Upper lobe of left lung (tissue), 6 donors: ENCODE results near the gene ACCS. TPM values are rescaled to one million over a fixed set of nuclear protein-coding genes. Genes with fewer than 3 reads are reported as not detected.

Source experiments
- ATAC-seq, 2 donors: fragments of 200-7000 bp; cut with Tn5 transposase; one replicate each; pipeline ENCODE4 v1.9.1; 2022; ENCODE audit warnings: mild to moderate bottlenecking in 2 of 2, moderate library complexity in 2 of 2; ENCODE audit not compliant: low FRiP score in 2 of 2
- DNase-seq, 2 donors: peaks; one replicate each; pipeline ENCODE4 v3.0.0-alpha.2; 2019 to 2020
- H3K27ac ChIP-seq, 4 donors: fragments of 200-600 bp; sonication (generic); one replicate each; pipeline ENCODE4 v1.5.1; 2016 to 2019
- H3K27me3 ChIP-seq, 4 donors: fragments of 200-600 bp; sonication (generic); one replicate each; pipeline ENCODE4 v1.5.1; 2017 to 2019
- H3K36me3 ChIP-seq, 4 donors: fragments of 200-600 bp; sonication (generic); one replicate each; pipeline ENCODE4 v1.5.1; 2016 to 2019
- H3K4me1 ChIP-seq, 4 donors: fragments of 200-600 bp; sonication (generic); one replicate each; pipeline ENCODE4 v1.5.1; 2018 to 2019
- H3K4me3 ChIP-seq, 4 donors: fragments of 200-600 bp; sonication (generic); one replicate each; pipeline ENCODE4 v1.5.1; 2017 to 2019; ENCODE audit warnings: mild to moderate bottlenecking in 2 of 4, moderate library complexity in 1 of 4
- H3K9me3 ChIP-seq, 4 donors: fragments of 200-600 bp; sonication (generic); one replicate each; pipeline ENCODE4 v1.5.1; 2018 to 2019
- CTCF ChIP-seq, 6 experiments: fragments of 450-650 bp in 4 of 6; fragments of 200-600 bp in 2 of 6; sonication (generic) in 2 of 6; IDR thresholded peaks; one replicate each; pipeline ENCODE4 v1.5.1; 2016 to 2019; ENCODE audit warnings: antibody characterized with exemption in 6 of 6
- EP300 ChIP-seq, 4 donors: sonication (generic); formaldehyde crosslinking; IDR thresholded peaks; one replicate each; pipeline ENCODE4 v1.5.1; 2017; ENCODE audit warnings: antibody characterized with exemption in 4 of 4, control low read depth in 2 of 4
- POLR2A ChIP-seq, 4 donors: fragments of 450-650 bp; IDR thresholded peaks; one replicate each; pipeline ENCODE4 v1.5.1; 2016 to 2017; ENCODE audit warnings: antibody characterized with exemption in 4 of 4, mild to moderate bottlenecking in 2 of 4
- POLR2AphosphoS5 ChIP-seq, 2 donors: sonication (generic); formaldehyde crosslinking; IDR thresholded peaks; one replicate each; pipeline ENCODE4 v1.5.1; 2017; ENCODE audit warnings: antibody characterized with exemption in 2 of 2
- WGBS, 2 donors: methylation state at CpG; one replicate each; pipeline ENCODE4 v1.1.5; 2017 to 2018; 5-methylcytosine and 5-hydroxymethylcytosine counted together
- total RNA-seq, 6 donors: library from RNA; depleted of rRNA in 4 of 6; stranded (reverse); fragments of >200 nt in 4 of 6; gene quantifications; one replicate each; pipeline versions ENCODE4 v1.1.0 to v1.2.1, GENCODE V29; 2016 to 2021
- donor health status: DM: no; HTN: no; CAD: no; lungs with moderate emphysema.
- donor health status: DM: no; HTN: yes; CAD: no; lungs with severe emphysema.

The ACCS gene
- total RNA-seq, 6 donors from 2014 or later: 15.4 to 120 (median 34.0) TPM

GRCh38 chr11:44088871-44089270 lies 22.8 kb downstream of the ACCS start:
- 85 to 90% methylated on average over 4 of the region's 4 CpGs for WGBS, 2 donors
- Histone ChIP-seq H3K27ac (no peak overlapping the region), H3K9me3 (no peaks in the 10 kb centered on the region), H3K4me1 (peaks cover 0 to 5% (median 2%) of the 10 kb centered on the region in 4 donors), H3K27me3 (no peaks in the 10 kb centered on the region), H3K4me3 (no peak overlapping the region), H3K36me3 (peaks cover 0 to 2% (median 0%) of the 10 kb centered on the region in 4 donors)
- DNase-seq (no peak), ATAC-seq (no peak)
- no peak for TF ChIP-seq CTCF (IDR thresholded peaks at IDR 0.05)
- TF ChIP-seq POLR2A (IDR thresholded peaks at IDR 0.05): no peak
- no peak for TF ChIP-seq EP300 (IDR thresholded peaks at IDR 0.05)
- TF ChIP-seq POLR2AphosphoS5 (IDR thresholded peaks at IDR 0.05): no peak

DNA sequence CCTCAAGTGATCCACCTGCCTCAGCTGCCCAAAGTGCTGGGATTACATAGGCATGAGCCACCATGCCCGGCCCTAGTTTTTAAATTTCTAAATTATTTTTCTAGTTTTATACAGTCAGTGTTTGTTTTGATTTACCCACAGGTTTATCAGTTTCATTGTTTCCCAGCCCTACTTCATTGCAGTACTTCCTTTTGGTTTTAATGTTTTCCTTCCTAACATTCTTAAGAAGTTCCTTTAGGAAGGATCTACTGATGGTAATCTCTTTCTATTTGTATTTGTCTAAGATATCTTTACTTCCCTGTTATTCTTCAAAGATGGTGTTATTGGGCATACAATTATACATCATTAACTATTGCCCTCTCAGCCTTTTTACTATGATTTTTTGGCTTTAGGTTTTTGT lies 24.5 kb downstream of the ACCS start:
- DNase-seq (no peak), ATAC-seq (no peak)
- no peak overlapping the region for H3K4me3 ChIP-seq
- H3K36me3 ChIP-seq: no peaks in the 10 kb centered on the region
- 61 to 71% methylated on average over 1 of the region's 1 CpG for WGBS, 2 donors
- no peak overlapping the region for H3K27ac ChIP-seq
- H3K9me3 ChIP-seq: no peaks in the 10 kb centered on the region
- H3K27me3 ChIP-seq: no peaks in the 10 kb centered on the region
- peaks cover 0 to 19% (median 12%) of the 10 kb centered on the region in 4 donors for H3K4me1 ChIP-seq
- TF ChIP-seq CTCF (IDR thresholded peaks at IDR 0.05) (no peak), POLR2A (IDR thresholded peaks at IDR 0.05) (no peak), EP300 (IDR thresholded peaks at IDR 0.05) (no peak), POLR2AphosphoS5 (IDR thresholded peaks at IDR 0.05) (no peak)

DNA sequence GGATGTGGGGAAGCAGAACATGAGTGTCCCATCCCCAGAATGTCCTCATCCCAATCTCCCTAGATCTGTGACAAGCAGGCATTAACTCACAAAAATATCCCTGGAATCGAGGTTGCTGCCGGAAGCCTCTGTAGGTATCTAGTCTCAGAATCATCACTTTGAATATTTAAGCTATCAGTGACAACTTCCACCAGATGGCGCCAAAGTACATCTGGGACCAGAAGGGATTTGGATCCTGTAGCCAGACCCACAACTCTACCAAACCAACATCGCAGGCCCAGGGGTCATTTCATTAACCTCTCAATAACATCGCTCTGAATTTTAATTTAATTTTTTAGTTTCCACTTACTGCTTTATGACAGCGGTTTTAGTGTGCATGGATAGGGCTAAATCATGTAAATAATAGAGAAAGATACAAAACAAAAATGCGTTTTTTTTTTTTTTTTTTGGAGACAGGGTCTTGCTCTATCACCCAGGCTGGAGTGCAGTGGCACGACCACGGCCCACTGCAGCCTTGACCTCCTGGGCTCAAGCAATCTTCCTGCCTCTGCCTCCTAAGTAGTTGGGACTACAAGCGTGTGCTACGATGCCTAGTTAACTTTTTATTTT lies 28.3 kb downstream of the ACCS start:
- DNase-seq: peak in 1 of 2 donors; percentile 75
- no peaks in the 10 kb centered on the region for H3K9me3 ChIP-seq
- H3K27ac ChIP-seq: no peak overlapping the region
- peak; percentile 40 to 70 (median 60) for TF ChIP-seq CTCF (IDR thresholded peaks at IDR 0.05)
- no peak for TF ChIP-seq POLR2A (IDR thresholded peaks at IDR 0.05)
- H3K4me1 ChIP-seq: peaks cover 10 to 33% (median 20%) of the 10 kb centered on the region in 4 donors
- WGBS, 2 donors: 26 to 30% methylated on average over 11 of the region's 11 CpGs
- ATAC-seq: peak; percentile 74 to 77
- H3K4me3 ChIP-seq: no peak overlapping the region
- H3K27me3 ChIP-seq: no peaks in the 10 kb centered on the region
- no peaks in the 10 kb centered on the region for H3K36me3 ChIP-seq

DNA sequence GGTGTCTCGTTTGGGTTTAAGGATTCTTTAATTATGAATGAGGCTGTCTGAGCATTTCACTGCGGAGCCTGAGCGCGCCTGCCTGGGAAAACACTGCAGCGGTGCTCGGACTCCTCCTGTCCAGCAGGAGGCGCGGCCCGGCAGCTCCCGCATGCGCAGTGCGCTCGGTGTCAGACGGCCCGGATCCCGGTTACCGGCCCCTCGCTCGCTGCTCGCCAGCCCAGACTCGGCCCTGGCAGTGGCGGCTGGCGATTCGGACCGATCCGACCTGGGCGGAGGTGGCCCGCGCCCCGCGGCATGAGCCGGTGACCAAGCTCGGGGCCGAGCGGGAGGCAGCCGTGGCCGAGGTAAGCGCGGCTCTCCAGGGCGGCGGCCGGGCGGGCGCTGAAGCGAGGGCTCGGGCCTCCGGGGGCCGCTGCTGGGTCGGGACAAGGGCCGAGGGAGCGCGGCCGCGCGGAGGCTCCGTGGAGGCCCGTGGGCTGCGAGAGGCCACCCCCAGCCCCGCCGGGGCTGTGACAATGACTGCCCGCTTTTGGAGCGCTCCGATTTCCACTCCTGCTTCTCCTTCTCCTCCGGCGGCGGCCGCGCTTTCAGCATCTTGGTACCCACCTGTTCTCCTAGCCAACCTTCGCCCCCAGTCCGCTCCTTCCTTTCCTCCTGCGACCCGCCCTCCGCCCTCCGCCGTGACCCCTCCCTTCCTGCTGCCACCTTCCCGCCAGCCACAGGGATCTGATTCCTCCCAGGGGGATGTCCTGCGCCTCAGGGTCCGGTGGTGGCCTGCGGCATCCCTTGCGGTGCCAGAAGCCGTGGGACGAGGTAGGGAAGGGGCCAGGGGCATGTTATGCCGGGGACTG lies 29.7 kb downstream of the ACCS start, which contains the start of gene EXT2:
EXT2 (plus strand) TSS at position 173 of the 854 bp plus-strand sequence. CDS start 12,035 bp downstream, outside the sequence.
- 0% methylated on average over 22 to 36 of the region's 83 CpGs for WGBS, 2 donors
- Histone ChIP-seq H3K4me3 (peak within 1 kb of the TSS; percentile 38 to 97 (median 84)), H3K9me3 (no peaks in the 10 kb centered on the region), H3K27me3 (no peaks in the 10 kb centered on the region), H3K36me3 (no peaks in the 10 kb centered on the region), H3K4me1 (peaks cover 10 to 29% (median 20%) of the 10 kb centered on the region in 4 donors), H3K27ac (peak within 1 kb of the TSS; percentile 77 to 94 (median 78))
- DNase-seq (peak; percentile 93 to 98), ATAC-seq (peak; percentile 96 to 98)
- TF ChIP-seq CTCF (IDR thresholded peaks at IDR 0.05) (peak; percentile 86 to 95 (median 91)), POLR2AphosphoS5 (IDR thresholded peaks at IDR 0.05) (peak; percentile 57 to 72), EP300 (IDR thresholded peaks at IDR 0.05) (no peak), POLR2A (IDR thresholded peaks at IDR 0.05) (peak in 1 of 4 donors; percentile 81)
